Karpas-422 (cell line): Measurements from ENCODE around the gene STK4. TPM values are rescaled to one million over a fixed set of nuclear protein-coding genes. Genes with fewer than 3 reads are reported as not detected.

ENCODE experiments used
- DNase-seq: peaks from one replicate; pipeline ENCODE4 v3.0.0-alpha.2; 2015
- H2AFZ ChIP-seq: fragments of 200-600 bp; sonication (generic); 2 replicates; pipeline ENCODE4 v1.6.1; 2014; ENCODE audit warnings: antibody characterized with exemption, low read length, mixed read lengths
- H3K27ac ChIP-seq: fragments of 200-600 bp; sonication (generic); 2 replicates; pipeline ENCODE4 v1.5.1; 2014; ENCODE audit warnings: mild to moderate bottlenecking, low read length, moderate library complexity
- H3K27me3 ChIP-seq: fragments of 200-600 bp; sonication (generic); 2 replicates; pipeline ENCODE4 v1.6.1; 2014; ENCODE audit warnings: low read length, mixed read lengths
- H3K36me3 ChIP-seq: fragments of 200-600 bp; sonication (generic); 2 replicates; pipeline ENCODE4 v1.6.1; 2014; ENCODE audit warnings: low read length, mixed read lengths; ENCODE audit not compliant: insufficient read depth
- H3K4me1 ChIP-seq: fragments of 200-600 bp; sonication (generic); 2 replicates; pipeline ENCODE4 v1.6.1; 2014; ENCODE audit warnings: mild to moderate bottlenecking, low read length, mixed read lengths
- H3K4me2 ChIP-seq: fragments of 200-600 bp; sonication (generic); 2 replicates; pipeline ENCODE4 v1.6.1; 2014; ENCODE audit warnings: low read length, low read depth, mild to moderate bottlenecking; ENCODE audit not compliant: poor library complexity, severe bottlenecking
- H3K4me3 ChIP-seq: fragments of 200-600 bp; sonication (generic); 2 replicates; pipeline ENCODE4 v1.5.1; 2014; ENCODE audit warnings: mild to moderate bottlenecking, antibody characterized with exemption, low read length, mixed read lengths
- H3K79me2 ChIP-seq: fragments of 200-600 bp; sonication (generic); 2 replicates; pipeline ENCODE4 v1.6.1; 2014; ENCODE audit warnings: mild to moderate bottlenecking, low read length, mixed read lengths
- H3K9ac ChIP-seq: fragments of 200-600 bp; sonication (generic); 2 replicates; pipeline ENCODE4 v1.6.0; 2014; ENCODE audit warnings: low read length
- H3K9me2 ChIP-seq: fragments of 200-600 bp; sonication (generic), shearing (Covaris generic); replicated peaks from 2 replicates; pipeline ENCODE4 v1.6.0; 2014; ENCODE audit warnings: mild to moderate bottlenecking, low read length, moderate library complexity; ENCODE audit not compliant: insufficient read depth
- H3K9me3 ChIP-seq: fragments of 300-700, 200-600 bp; sonication (generic); 2 replicates; pipeline ENCODE4 v1.6.1; 2014; ENCODE audit warnings: low read length, mixed read lengths
- H4K20me1 ChIP-seq: fragments of 200-600 bp; sonication (generic); 2 replicates; pipeline ENCODE4 v1.6.1; 2014; ENCODE audit warnings: mild to moderate bottlenecking, antibody characterized with exemption, low read length, low read depth; ENCODE audit not compliant: insufficient read depth
- total RNA-seq: library from RNA; depleted of rRNA; stranded (reverse); fragments of >200 nt; shearing (Covaris generic); gene quantifications from 2 replicates; pipeline ENCODE4 v1.2.3, GENCODE V29; 2014; ENCODE audit warnings: low replicate concordance

Gene STK4
- total RNA-seq, 1 experiment from 2014 or later = 89.0 TPM

- Histone ChIP-seq H3K4me2 (no peak overlapping the region), H3K4me3 (no peak overlapping the region), H3K27me3 (no peaks in the 10 kb centered on the region), H3K9ac (peak overlapping the region; percentile 3; the same call in 1 of the 2 replicates), H3K4me1 (peaks cover 75% of the 10 kb centered on the region), H4K20me1 (peaks cover 4% of the 10 kb centered on the region; the same call in 1 of the 2 replicates), H3K27ac (peak overlapping the region; percentile 48; the same call in 1 of the 2 replicates), H3K36me3 (peaks cover 50% of the 10 kb centered on the region), H3K79me2 (peaks cover 68% of the 10 kb centered on the region), H2AFZ (no peak overlapping the region), H3K9me3 (no peaks in the 10 kb centered on the region), H3K9me2 (no peaks in the 10 kb centered on the region)
- no peak for DNase-seq
Observed at GRCh38 chr20:44956410-44956809, 9.9 kb upstream of the STK4 start.

- no peak for DNase-seq
- Histone ChIP-seq H3K9ac (peak overlapping the region; percentile 89; the same call in 1 of the 2 replicates), H3K4me1 (peaks cover 72% of the 10 kb centered on the region)
Observed at GRCh38 chr20:44958276-44958675, 8.0 kb upstream of the STK4 start.

GRCh38 chr20:44959082-44959637 lies 7.2 kb upstream of the STK4 start:
- peak overlapping the region; percentile 89 for H3K9ac ChIP-seq
- H3K9me2 ChIP-seq = no peaks in the 10 kb centered on the region
- no peaks in the 10 kb centered on the region for H3K9me3 ChIP-seq
- no peaks in the 10 kb centered on the region for H3K27me3 ChIP-seq
- peaks cover 23% of the 10 kb centered on the region for H3K36me3 ChIP-seq
- H3K4me1 ChIP-seq = peaks cover 72% of the 10 kb centered on the region
- H3K4me3 ChIP-seq = peak overlapping the region; percentile 92
- peak overlapping the region; percentile 8; the same call in 1 of the 2 replicates for H3K27ac ChIP-seq
- peak overlapping the region; percentile 90 for H3K4me2 ChIP-seq
- H4K20me1 ChIP-seq = peaks cover 4% of the 10 kb centered on the region; the same call in 1 of the 2 replicates
- H2AFZ ChIP-seq = no peak overlapping the region
- no peak for DNase-seq
- peaks cover 58% of the 10 kb centered on the region for H3K79me2 ChIP-seq

More at GRCh38 chr20:44958276-44958675, 8.0 kb upstream of the STK4 start:
- Histone ChIP-seq H3K9me3 (no peaks in the 10 kb centered on the region), H3K9me2 (no peaks in the 10 kb centered on the region), H3K27me3 (no peaks in the 10 kb centered on the region), H4K20me1 (peaks cover 4% of the 10 kb centered on the region; the same call in 1 of the 2 replicates), H2AFZ (no peak overlapping the region), H3K79me2 (peaks cover 66% of the 10 kb centered on the region), H3K4me2 (peak overlapping the region; percentile 90), H3K4me3 (peak overlapping the region; percentile 92), H3K27ac (no peak overlapping the region; the same call in 1 of the 2 replicates), H3K36me3 (peaks cover 32% of the 10 kb centered on the region)

GRCh38 chr20:44959638-44960102 lies 6.6 kb upstream of the STK4 start:
- Histone ChIP-seq H3K4me3 (peak overlapping the region; percentile 92), H3K9ac (peak overlapping the region; percentile 89), H3K27ac (peak overlapping the region; percentile 8; the same call in 1 of the 2 replicates), H3K79me2 (peaks cover 53% of the 10 kb centered on the region), H3K36me3 (peaks cover 18% of the 10 kb centered on the region), H3K9me2 (no peaks in the 10 kb centered on the region), H2AFZ (no peak overlapping the region), H3K9me3 (no peaks in the 10 kb centered on the region), H3K4me2 (peak overlapping the region; percentile 90), H4K20me1 (peaks cover 4% of the 10 kb centered on the region; the same call in 1 of the 2 replicates), H3K27me3 (no peaks in the 10 kb centered on the region), H3K4me1 (peaks cover 77% of the 10 kb centered on the region)
- peak; percentile 75 for DNase-seq

- Histone ChIP-seq H3K9ac (peak within 1 kb of the TSS; percentile 89), H4K20me1 (peaks cover 4% of the 10 kb centered on the region; the same call in 1 of the 2 replicates), H3K9me3 (no peaks in the 10 kb centered on the region), H3K27me3 (no peaks in the 10 kb centered on the region), H3K4me3 (peak within 1 kb of the TSS; percentile 92), H3K36me3 (peaks cover 12% of the 10 kb centered on the region), H3K4me2 (peak within 1 kb of the TSS; percentile 90), H2AFZ (0 out of 2 replicates have a peak within 1 kb of the TSS, but pooled peaks have one; percentile 64), H3K79me2 (peaks cover 47% of the 10 kb centered on the region), H3K27ac (peak within 1 kb of the TSS; percentile 8; the same call in 1 of the 2 replicates), H3K4me1 (peaks cover 78% of the 10 kb centered on the region), H3K9me2 (no peaks in the 10 kb centered on the region)
- DNase-seq = peak; percentile 98
Observed at GRCh38 chr20:44960103-44960852, 6.0 kb upstream of the STK4 start, which contains the start of gene TOMM34. TSS of gene TOMM34 (minus strand) at chr20:44960397. CDS start at chr20:44960333, 64 bp downstream.

GRCh38 chr20:44961011-44961869 lies 5.1 kb upstream of the STK4 start:
- peaks cover 76% of the 10 kb centered on the region for H3K4me1 ChIP-seq
- peak overlapping the region; percentile 90 for H3K4me2 ChIP-seq
- peaks cover 39% of the 10 kb centered on the region for H3K79me2 ChIP-seq
- no peak for DNase-seq
- 0 out of 2 replicates have a peak overlapping the region, but pooled peaks have one; percentile 92 for H3K4me3 ChIP-seq
- H3K27ac ChIP-seq = no peak overlapping the region
- H2AFZ ChIP-seq = no peak overlapping the region
- H3K9ac ChIP-seq = peak overlapping the region; percentile 48
- no peaks in the 10 kb centered on the region for H3K27me3 ChIP-seq
- no peaks in the 10 kb centered on the region for H3K9me2 ChIP-seq
- no peaks in the 10 kb centered on the region for H3K9me3 ChIP-seq
- H3K36me3 ChIP-seq = peaks cover 4% of the 10 kb centered on the region
- H4K20me1 ChIP-seq = peaks cover 4% of the 10 kb centered on the region; the same call in 1 of the 2 replicates

GRCh38 chr20:44961870-44962267 lies 4.4 kb upstream of the STK4 start:
- H3K36me3 ChIP-seq = no peaks in the 10 kb centered on the region

More at GRCh38 chr20:44961870-44962267, 4.4 kb upstream of the STK4 start:
- DNase-seq = no peak
- peaks cover 38% of the 10 kb centered on the region for H3K79me2 ChIP-seq
- H2AFZ ChIP-seq = no peak overlapping the region
- no peaks in the 10 kb centered on the region for H3K9me3 ChIP-seq
- H3K4me1 ChIP-seq = peaks cover 70% of the 10 kb centered on the region
- H3K4me3 ChIP-seq = no peak overlapping the region
- no peak overlapping the region for H3K4me2 ChIP-seq
- H3K27me3 ChIP-seq = no peaks in the 10 kb centered on the region
- no peaks in the 10 kb centered on the region for H3K9me2 ChIP-seq
- no peak overlapping the region for H3K27ac ChIP-seq
- H4K20me1 ChIP-seq = peaks cover 4% of the 10 kb centered on the region; the same call in 1 of the 2 replicates
- no peak overlapping the region for H3K9ac ChIP-seq
